Measurements from ENCODE around the gene SLC44A1.

GRCh38 chr9:105345626-105346025 lies 101.2 kb downstream of the SLC44A1 start:
- TF ChIP-seq CTCF (IDR thresholded peaks at IDR 0.05) (no peak), ZFX (IDR thresholded peaks at IDR 0.05; ENCODE audit: borderline replicate concordance) (no peak)
